ENCODE results near the gene IQCF6.

GRCh38 chr3:51792206-51792605, 13.2 kb upstream of the IQCF6 start:
- TF ChIP-seq CTCF (IDR thresholded peaks at IDR 0.05) = no peak
- TF ChIP-seq POLR2A (IDR thresholded peaks at IDR 0.05) = no peak
- TF ChIP-seq POLR2AphosphoS5 (IDR thresholded peaks at IDR 0.05) = no peak
- no peak for TF ChIP-seq EP300 (IDR thresholded peaks at IDR 0.05)

Measured in suprapubic skin (tissue), 4 donors.